ENCODE results near the gene SCN8A. TPM values are rescaled to one million over a fixed set of nuclear protein-coding genes. Genes with fewer than 3 reads are reported as not detected.

The SCN8A gene
- total and polyA plus RNA-seq, 2 donors (not counting 3 experiments of a cell fraction or from before 2014, with no cell fraction given) = 9.4 to 20.4 TPM

DNA sequence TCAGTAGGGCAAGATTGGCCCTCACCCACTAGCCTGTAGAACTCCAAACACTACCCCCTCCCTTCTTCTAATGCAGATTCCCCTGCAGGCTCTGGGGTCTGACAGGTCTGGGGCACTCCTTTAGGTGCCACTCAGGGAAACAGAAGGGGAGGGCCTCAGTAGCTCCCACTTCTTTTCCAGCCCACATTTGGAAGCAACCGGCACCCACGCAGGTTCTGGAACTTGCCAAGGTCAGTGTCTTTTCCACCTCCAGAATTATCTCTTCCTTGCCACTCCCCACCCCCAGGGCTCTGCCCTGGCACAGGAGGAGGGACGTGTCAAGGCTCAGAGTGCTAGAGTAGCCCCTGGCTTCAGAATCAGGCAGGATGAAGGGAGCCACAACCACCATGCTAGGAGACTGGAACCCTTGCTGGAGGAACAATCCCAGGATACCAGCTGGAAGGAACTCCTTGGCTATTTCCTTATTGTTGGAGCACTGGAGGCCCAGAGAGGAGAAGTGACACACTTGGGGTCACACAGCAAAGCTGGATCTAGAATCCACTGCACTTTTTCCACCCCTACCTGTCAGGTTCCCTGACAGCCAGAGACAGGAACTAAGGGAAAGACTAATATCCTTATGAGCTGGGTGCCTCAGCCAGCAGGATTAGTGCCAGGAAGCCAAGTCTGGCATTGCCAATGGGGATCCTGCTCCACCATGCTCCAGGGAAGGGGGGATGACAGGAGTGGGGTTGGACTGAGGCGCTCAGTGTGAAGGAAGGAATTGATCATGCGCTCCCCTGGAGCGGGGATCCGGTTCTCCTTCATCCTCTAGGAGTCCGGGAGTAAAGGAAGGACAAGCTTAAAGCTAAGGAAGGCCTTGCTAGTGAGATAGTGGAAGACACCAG, 259.3 kb downstream of the SCN8A start:
- intact Hi-C loops (cut with micrococcal nuclease) = no loop called here

More for the DNA sequence above, 259.3 kb downstream of the SCN8A start:
- Histone ChIP-seq H3K9ac (replicated peaks; ENCODE audit: extremely low read depth, insufficient read depth, low read length) (no peak overlapping the region), H4K20me1 (replicated peaks; ENCODE audit: control insufficient read depth, extremely low read depth, insufficient read depth, low read length) (no peaks in the 10 kb centered on the region), H3K79me2 (ENCODE audit: control insufficient read depth, insufficient read depth, low read length) (no peaks in the 10 kb centered on the region), H3K4me3 (replicated peaks in 1 of 3; ENCODE audit: insufficient read depth in 1 of 3, low read depth in 1 of 3, low read length in 3 of 3) (no peak overlapping the region), H3K27ac (ENCODE audit: insufficient read depth, low read depth, low read length) (no peak overlapping the region), H3K36me3 (ENCODE audit: control insufficient read depth in 2 of 2, extremely low read depth in 1 of 2, insufficient read depth in 2 of 2, low read length in 2 of 2) (no peaks in the 10 kb centered on the region), H3K4me2 (ENCODE audit: insufficient read depth, low read length) (no peak overlapping the region), H3K9me3 (replicated peaks; ENCODE audit: control insufficient read depth, insufficient read depth, low read length) (no peaks in the 10 kb centered on the region), H2AFZ (ENCODE audit: low read depth, low read length) (no peak overlapping the region), H3K4me1 (ENCODE audit: control insufficient read depth, extremely low read depth, insufficient read depth, low read length) (peaks cover 9% of the 10 kb centered on the region), H3K27me3 (ENCODE audit: control insufficient read depth in 2 of 2, insufficient read depth in 2 of 2, low read length in 2 of 2) (no peaks in the 10 kb centered on the region), H3K9me1 (replicated peaks; ENCODE audit: control insufficient read depth, extremely low read depth, insufficient read depth, low read length) (no peaks in the 10 kb centered on the region)
- POLR2A ChIA-PET = interaction anchor here (0.6 kb wide), 1 partner anchor 10 kb away, joined by 6 read pairs; no protein-coding TSS in a partner anchor
- no peak for TF ChIP-seq POLR2AphosphoS5 (IDR thresholded peaks at IDR 0.05; ENCODE audit: insufficient read depth, low read depth, low read length)
- TF ChIP-seq JUN (IDR thresholded peaks at IDR 0.05; ENCODE audit: borderline replicate concordance, insufficient read depth, insufficient read length, low read depth) = no peak
- no peak for TF ChIP-seq EZH2 (IDR thresholded peaks at IDR 0.05; ENCODE audit: borderline replicate concordance, low read depth, low read length, severe bottlenecking)
- no peak for TF ChIP-seq POLR2A (IDR thresholded peaks at IDR 0.05; ENCODE audit: low read depth, low read length)
- TF ChIP-seq CTCF (IDR thresholded peaks at IDR 0.05; ENCODE audit: extremely low read depth in 1 of 2, insufficient read depth in 1 of 2, low read depth in 1 of 2, low read length in 2 of 2) = no peak
- no peak for TF ChIP-seq MYC (IDR thresholded peaks at IDR 0.05; ENCODE audit: low read depth, low read length)
- no peak for TF ChIP-seq MAX (IDR thresholded peaks at IDR 0.05; ENCODE audit: insufficient read depth, insufficient read length)
- dilution Hi-C loops (cut with MboI; ENCODE audit: extremely low pct_ligation_motif_present, low sequenced_read_pairs) = no loop called here
- FAIRE-seq = peak; percentile 43
- CTCF ChIA-PET = interaction anchor here (1.4 to 4.7 kb wide), 4 partner anchors 18 to 27 kb away, joined by 4 to 34 read pairs (median 5); no protein-coding TSS in a partner anchor
- DNase-seq (ENCODE audit: low read depth, low spot score) = no peak
- BruUV-seq (replicated peaks) = no TSS peak

Data from endothelial cell of umbilical vein (primary cell).